ENCODE data around the gene CAMKMT.

DNA sequence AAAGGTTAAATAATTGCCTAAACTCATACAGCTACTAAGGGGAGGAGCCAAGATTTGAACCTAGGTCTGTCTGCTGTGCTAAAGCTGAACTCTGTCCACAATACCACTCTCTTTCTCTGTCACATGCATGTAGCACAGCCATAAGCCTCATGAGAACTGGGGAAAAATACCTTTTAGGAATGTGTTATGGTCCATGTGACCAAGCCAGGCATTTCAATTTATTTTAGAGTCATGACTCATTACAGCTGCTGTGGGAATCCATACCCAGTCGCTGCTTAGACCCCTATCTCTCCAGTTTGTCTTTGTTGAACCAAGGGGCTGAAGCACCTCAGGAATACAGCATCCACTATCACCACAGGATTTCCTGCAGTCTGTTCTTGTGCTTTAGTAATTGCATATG lies 379.8 kb downstream of the CAMKMT start:
- TF ChIP-seq, protein P1, sequence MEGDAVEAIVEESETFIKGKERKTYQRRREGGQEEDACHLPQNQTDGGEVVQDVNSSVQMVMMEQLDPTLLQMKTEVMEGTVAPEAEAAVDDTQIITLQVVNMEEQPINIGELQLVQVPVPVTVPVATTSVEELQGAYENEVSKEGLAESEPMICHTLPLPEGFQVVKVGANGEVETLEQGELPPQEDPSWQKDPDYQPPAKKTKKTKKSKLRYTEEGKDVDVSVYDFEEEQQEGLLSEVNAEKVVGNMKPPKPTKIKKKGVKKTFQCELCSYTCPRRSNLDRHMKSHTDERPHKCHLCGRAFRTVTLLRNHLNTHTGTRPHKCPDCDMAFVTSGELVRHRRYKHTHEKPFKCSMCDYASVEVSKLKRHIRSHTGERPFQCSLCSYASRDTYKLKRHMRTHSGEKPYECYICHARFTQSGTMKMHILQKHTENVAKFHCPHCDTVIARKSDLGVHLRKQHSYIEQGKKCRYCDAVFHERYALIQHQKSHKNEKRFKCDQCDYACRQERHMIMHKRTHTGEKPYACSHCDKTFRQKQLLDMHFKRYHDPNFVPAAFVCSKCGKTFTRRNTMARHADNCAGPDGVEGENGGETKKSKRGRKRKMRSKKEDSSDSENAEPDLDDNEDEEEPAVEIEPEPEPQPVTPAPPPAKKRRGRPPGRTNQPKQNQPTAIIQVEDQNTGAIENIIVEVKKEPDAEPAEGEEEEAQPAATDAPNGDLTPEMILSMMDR (IDR thresholded peaks at IDR 0.05), result no peak
- TF ChIP-seq POLR2A (IDR thresholded peaks at IDR 0.05), result no peak
- TF ChIP-seq POLR2AphosphoS5 (IDR thresholded peaks at IDR 0.05), result no peak

Data from transverse colon (tissue), 4 donors.